T-helper 1 cell (primary cell): ENCODE results near the gene NEK2.
"Not testable (repeated sequence)": the region's sequence is repeated elsewhere in the genome, so short reads cannot be mapped to it uniquely, and the experiment has no call there.

Experiments
- DNase-seq, 5 donors: peaks; one replicate each; pipeline ENCODE4 v3.0.0-alpha.2; 2012 to 2020

NEK2 gene

DNA sequence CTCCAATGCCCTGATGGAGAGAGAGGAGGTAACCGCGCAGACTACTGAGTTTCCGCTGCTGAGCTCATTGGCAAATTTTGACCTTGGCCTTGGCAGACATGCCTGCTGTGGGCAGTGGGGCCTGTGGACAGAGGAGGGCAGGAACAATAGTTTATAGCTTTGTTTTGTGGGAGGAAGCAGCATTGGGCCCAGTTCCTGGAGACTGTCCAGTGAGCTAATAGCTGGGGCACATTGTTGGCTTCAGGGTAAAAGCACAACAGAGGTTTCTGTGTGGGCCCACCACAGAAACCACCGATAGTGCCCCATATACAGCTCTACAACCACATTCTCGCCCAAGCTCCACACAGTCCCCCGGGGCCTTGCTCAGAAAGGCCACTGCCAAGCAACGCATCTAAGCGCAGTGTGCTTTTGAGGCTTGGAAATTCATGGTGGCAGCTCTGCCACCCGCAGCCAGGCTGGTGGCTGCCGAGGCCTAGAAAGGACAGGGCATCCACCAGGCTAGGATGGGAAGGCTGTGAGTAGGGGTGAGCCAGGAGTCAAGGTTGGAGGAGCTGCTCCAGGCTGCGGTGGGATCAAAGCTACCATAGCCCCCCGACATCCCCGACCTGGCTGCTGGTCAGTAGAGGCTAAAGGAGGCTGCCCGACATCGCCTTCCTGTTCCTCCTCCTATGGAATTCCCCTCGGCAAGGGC lies 43.2 kb downstream of the NEK2 start:
- DNase-seq = no peak

DNA sequence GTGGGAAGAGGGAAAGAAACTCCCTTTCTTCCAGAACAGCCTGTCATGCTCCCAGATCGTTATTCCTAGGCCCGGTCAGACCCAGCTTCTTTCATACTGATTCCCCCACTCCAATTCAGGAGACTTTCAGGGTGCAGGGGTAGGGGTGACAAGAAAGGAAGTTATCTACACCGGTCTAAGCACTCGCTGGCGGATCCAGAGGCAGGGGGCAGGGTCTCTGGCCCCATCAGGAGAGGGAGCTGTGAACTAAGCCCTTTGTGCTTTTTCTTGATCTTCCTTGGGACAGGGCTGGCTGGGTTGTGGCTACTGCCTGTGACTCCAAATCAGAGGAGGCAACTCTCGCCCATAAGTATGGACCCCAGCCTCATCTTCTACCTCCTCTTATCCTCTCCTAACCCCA lies 44.3 kb downstream of the NEK2 start:
- DNase-seq = no peak

DNA sequence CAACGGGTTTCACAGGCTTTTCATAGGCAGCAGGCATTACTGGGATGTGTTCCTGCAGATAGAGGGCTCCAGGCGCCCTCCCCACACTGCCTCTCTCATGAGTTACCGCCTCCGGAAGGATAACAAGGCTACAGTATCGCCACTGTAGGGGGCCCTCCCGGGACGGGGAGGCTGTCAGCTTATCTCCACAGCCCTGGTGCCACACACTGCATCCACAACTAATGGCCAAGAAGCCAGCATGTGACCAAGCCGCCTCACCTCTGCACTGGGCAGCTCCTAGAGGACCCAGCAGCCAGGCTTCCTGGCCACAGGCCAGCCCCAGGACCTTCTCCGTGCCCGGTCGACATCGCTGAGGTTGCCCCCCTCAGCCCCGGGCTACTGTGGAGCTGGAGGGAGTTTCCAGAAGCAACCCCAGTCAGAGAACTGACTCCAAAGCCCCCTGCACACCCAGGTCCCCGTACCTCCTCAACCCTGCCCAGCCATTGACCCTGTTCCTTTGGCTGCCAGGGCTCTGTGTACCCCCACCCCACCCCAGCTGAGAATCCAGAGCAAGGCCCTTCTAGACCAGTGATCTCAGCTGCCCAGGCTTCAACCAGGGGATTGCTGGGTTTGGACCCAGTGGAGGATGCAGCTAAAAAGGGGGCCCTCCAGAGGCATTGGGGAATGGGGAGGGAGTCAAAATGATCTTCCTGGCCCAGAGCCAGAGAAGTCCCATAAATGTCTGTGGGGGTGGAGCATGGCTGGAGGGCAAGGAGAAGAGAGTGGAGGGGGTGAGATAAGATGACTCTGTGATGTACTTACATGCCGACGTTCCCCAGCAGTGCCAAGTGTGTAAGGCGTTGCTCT lies 45.0 kb downstream of the NEK2 start:
- DNase-seq = no peak

DNA sequence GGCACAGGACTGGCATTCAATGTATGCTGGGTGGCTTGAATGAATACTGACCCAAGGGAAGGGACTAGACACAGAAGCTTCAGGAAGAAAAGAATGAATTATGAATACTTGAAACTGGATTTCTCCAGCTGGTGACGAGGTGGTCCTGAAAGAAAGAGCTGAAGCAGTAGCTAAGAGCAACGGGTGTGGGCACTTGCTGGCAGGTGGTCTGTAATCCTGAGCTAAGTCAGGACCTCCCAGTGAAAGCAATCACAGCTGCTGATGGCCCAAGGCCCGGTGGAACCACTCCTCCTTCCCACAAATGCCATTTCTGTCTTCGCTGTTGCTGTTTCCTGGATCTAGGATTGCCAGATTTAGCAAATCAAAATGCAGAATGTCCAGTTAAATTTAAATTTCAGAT lies 47.0 kb downstream of the NEK2 start:
- DNase-seq = no peak

DNA sequence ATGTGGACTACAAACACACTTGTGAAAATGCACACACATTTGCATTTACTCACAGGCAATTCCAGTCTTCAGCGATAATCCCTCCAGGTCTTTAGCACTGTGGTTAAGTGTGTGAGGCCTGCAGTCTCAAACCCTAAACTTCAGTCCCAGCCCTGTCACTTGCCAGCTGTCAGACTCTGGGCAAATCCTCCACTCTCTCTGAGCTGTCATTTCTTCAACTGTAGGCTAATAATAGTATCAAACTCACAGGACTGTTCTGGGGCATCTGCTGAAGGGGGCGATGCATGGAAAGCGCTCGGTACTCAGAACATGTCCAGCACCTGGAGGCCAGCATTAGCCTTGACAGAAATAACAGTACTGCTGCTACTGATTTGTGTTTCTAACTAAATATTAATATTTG lies 48.2 kb downstream of the NEK2 start:
- no peak for DNase-seq

DNA sequence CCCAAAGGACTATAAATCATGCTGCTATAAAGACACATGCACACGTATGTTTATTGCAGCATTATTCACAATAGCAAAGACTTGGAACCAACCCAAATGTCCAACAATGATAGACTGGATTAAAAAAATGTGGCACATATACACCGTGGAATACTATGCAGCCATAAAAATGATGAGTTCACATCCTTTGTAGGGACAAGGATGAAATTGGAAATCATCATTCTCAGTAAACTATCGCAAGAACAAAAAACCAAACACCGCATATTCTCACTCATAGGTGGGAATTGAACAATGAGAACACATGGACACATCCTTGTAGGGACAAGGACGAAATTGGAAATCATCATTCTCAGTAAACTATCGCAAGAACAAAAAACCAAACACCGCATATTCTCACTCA lies 49.6 kb downstream of the NEK2 start:
- not testable (repeated sequence) for DNase-seq

DNA sequence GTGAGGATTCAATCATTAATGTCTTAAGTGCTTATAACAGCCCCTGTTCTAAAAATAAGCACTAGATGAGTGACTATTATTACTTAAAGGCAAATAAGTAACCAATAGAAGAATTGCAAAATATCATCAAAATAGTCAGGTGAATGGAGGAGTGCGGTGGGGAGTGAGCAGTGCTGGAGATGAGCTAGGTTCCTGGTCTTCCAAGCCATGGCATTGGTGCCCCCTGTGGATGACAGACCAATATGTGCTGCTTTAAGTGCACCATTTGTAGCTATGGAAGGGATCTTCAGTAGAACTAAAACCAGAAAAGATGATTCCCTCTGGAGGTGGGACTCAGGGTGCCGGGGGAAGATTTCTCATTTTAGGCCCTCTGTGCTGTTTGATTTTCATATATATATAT lies 50.4 kb downstream of the NEK2 start:
- DNase-seq = peak in 2 of 5 donors; percentile 8 to 25

GRCh38 chr1:211623515-211623914 lies 51.9 kb downstream of the NEK2 start:
- peak in 1 of 5 donors; percentile 48 for DNase-seq

GRCh38 chr1:211621447-211622198 lies 53.8 kb downstream of the NEK2 start:
- no peak for DNase-seq

DNA sequence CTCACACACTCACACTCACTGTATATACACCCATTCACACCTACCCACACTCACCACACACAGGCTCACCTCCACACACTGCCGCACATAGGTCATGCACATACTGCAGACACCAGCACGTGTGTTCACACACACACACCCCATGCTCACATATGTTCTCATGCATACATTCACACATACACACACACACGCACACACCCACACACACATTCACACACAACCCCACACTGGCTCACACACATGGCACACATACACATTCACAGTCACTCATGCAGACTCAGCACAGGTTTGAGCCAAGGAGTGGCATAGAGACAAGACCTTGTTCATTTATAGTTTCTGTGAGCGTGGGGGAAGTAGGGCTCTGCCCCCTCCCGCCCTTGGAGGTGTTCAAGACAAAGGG lies 55.3 kb downstream of the NEK2 start:
- DNase-seq = no peak

DNA sequence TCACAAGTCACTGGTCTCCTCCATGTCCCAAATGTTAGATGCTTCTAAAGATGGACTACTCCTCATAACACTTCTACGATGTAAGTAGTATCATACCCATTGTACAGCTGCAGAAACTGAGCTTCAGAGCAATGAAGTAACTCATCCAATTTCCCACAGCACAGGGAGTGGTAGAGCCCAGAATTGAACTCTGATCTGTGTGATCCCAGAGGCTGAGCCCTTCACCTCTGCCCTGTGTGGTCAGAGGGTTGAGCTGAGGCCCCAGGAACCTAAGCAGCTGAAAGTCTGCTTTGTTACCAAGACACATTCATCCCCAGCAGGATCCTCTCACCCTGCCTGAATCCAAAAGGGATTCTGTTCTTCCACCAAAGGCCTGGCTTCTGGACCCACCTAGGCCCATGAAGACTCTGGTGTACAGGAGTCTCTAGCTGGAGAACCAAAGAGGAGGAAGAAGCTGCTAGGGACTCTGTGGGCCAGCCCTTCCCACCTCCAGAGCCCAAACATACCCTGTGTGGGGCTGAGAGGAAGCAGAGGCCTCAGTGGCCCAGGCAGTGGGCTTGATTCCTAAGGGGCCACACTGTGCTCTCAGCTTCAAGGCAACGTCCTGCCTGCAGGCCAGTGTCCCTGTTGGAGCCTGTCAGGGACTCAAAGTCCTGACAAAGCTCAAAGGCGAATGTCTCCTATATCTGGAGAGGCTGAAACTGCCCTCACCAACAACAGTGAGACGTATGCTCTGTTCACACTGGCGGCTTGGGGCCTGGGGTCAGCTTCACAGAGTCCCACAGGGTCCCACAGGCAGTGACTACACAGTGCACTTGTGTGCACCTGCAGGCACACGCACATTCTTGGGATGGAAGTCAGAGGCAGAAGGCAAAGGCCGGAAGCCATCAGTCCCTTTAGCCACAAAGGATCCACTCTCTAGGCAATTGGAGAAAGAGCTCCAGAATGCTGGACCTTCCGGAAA lies 56.1 kb downstream of the NEK2 start:
- no peak for DNase-seq

DNA sequence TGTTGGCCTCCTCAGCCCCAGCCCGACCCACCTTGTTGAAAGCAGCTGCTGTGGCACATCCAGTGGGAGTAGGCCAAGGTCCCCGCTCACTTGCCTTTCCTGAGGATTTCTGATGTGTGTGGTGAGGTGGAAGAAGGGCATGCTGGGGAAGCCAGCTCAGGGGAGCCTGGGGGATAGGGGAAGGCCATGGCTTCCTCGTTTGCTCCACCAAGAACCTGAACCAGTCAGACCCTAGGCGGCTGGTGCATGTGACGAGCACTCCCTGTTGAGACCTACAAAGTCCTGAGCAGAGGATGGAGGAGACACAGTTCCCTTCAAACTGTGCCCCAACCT lies 58.5 kb downstream of the NEK2 start:
- no peak for DNase-seq

- no peak for DNase-seq
These were observed 59.0 kb downstream of the NEK2 start for GRCh38 chr1:211616231-211616964.

DNA sequence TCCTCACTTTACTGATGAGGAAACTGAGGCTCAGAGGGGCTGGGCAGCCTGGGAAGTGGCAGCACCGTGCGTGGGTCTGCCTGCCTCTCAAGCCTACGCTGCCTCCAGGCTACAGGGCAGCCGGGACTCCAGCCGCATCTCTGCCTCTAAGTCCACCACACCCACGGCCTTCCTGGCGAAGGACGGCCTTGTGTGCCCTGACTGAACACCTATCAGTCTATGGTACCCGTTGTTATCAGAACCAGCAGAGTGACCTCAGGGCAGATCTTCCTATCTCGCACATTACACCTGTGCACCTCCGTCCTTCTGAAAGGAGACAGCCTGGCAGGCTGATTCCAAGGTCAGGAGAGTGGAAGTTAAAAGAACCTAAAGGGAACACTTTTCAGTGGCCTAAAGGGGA lies 60.8 kb downstream of the NEK2 start:
- no peak for DNase-seq

DNA sequence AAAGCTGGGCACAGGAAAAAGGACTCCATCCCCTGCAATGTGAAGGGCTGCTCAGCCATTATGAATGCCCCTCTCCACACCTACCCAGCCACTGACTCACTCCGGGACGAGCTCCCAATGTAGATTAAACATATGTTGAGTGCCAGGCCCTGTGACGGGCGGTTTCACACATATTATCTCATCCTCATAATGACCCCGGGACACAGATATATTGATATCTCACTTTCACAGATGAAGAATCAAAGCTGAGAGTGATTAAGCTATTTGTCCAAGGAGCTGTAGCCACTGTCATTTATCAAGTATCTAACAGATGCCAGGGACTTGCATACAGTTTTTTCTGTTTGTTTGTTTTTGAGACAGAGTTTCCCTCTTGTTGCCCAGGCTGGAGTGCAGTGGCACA lies 61.5 kb downstream of the NEK2 start:
- DNase-seq = no peak

DNA sequence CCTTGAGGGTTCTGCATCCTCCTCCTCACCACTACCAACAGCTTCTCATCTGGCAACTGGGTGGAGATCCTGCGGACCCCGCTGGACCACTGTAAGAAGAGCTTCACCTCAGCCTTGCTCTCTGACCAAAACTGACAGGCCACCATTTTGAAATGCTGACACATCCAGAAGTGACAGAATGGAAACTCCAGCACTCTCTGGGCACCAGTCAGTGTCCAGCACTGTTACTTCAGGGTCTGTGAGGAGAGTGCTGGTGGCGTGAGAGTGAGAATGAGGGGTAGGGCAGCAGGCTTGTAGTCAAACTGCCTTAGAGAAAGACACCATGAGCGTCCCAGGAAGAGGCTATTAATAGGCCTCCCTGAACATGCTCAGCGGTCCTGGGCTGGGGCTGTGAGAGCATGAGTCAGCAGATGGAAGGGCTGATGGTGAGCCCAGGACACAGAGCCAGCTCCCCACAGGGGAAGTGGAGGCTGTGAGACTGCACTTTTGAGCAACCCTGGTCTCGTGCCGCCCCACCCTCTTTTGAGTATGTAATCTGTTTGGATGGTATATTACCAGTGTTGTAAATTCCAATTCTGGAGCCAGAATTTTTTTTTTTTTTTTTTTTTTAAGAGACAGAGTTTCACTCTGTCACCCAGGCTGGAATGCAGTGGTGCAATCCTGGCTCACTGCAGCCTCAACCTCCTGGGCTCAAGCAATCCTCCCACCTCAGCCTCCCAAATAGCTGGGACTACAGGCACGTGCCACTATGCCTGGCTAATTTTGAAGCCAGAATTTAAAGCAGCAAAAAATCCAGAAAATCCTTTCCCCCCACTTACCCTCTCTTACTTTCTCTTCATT lies 62.1 kb downstream of the NEK2 start:
- peak in 1 of 5 donors; percentile 8 for DNase-seq

- no peak for DNase-seq
These were observed 62.7 kb downstream of the NEK2 start for GRCh38 chr1:211612786-211613107.
